ENCODE data around the gene PARVG.

- TF ChIP-seq CTCF (IDR thresholded peaks at IDR 0.05) (no peak), POLR2AphosphoS5 (IDR thresholded peaks at IDR 0.05) (no peak), POLR2A (IDR thresholded peaks at IDR 0.05; ENCODE audit: low read depth) (no peak)
Observed at GRCh38 chr22:44159811-44160210, 20.9 kb upstream of the PARVG start.

All from esophagus muscularis mucosa (tissue), 3 donors.